Memory B cell (primary cell): Measurements from ENCODE around the gene SEC24D.
"Not testable (repeated sequence)": the region's sequence is repeated elsewhere in the genome, so short reads cannot be mapped to it uniquely, and the experiment has no call there.

Experiments
- ATAC-seq: fragments of 150-1000 bp; cut with Tn5 transposase; 2 replicates; pipeline ENCODE4 v1.10.0; 2021; ENCODE audit warnings: low read depth, mild to moderate bottlenecking, moderate library complexity
- DNase-seq, 2 donors: peaks; one replicate each; pipeline ENCODE4 v3.0.0; 2022; ENCODE audit warnings: low spot score in 2 of 2
- H3K27ac Mint-ChIP-seq: one replicate; pipeline ENCODE4 v1.8.0; 2022; ENCODE audit warnings: mild to moderate bottlenecking, moderate library complexity, mixed read lengths
- H3K27me3 Mint-ChIP-seq: one replicate; pipeline ENCODE4 v1.8.0; 2022; ENCODE audit warnings: mixed read lengths
- H3K36me3 Mint-ChIP-seq: one replicate; pipeline ENCODE4 v1.8.0; 2022; ENCODE audit warnings: mild to moderate bottlenecking, mixed read lengths
- H3K4me1 Mint-ChIP-seq: one replicate; pipeline ENCODE4 v1.8.0; 2022; ENCODE audit warnings: mixed read lengths
- H3K4me3 Mint-ChIP-seq: one replicate; pipeline ENCODE4 v1.8.0; 2022; ENCODE audit warnings: mild to moderate bottlenecking, moderate library complexity, mixed read lengths
- H3K9me3 Mint-ChIP-seq: one replicate; pipeline ENCODE4 v1.8.0; 2022; ENCODE audit warnings: mixed read lengths

Gene SEC24D

GRCh38 chr4:118782886-118783285, 53.0 kb downstream of the SEC24D start:
- H3K4me3 Mint-ChIP-seq, ATAC-seq, H3K27ac Mint-ChIP-seq, H3K4me1 Mint-ChIP-seq, H3K9me3 Mint-ChIP-seq, H3K36me3 Mint-ChIP-seq, DNase-seq, H3K27me3 Mint-ChIP-seq: not testable (repeated sequence)

GRCh38 chr4:118777649-118778048, 58.3 kb downstream of the SEC24D start:
- not testable (repeated sequence) for DNase-seq, H3K9me3 Mint-ChIP-seq, H3K27me3 Mint-ChIP-seq, H3K4me1 Mint-ChIP-seq, H3K4me3 Mint-ChIP-seq, H3K27ac Mint-ChIP-seq, ATAC-seq, H3K36me3 Mint-ChIP-seq

GRCh38 chr4:118776955-118777640, 58.8 kb downstream of the SEC24D start:
- not testable (repeated sequence) for DNase-seq, H3K9me3 Mint-ChIP-seq, H3K4me3 Mint-ChIP-seq, ATAC-seq, H3K27ac Mint-ChIP-seq, H3K27me3 Mint-ChIP-seq, H3K4me1 Mint-ChIP-seq, H3K36me3 Mint-ChIP-seq

- DNase-seq (no peak), ATAC-seq (no peak)
- Mint-ChIP-seq H3K9me3 (peaks cover 2% of the 10 kb centered on the region), H3K27ac (no peak overlapping the region), H3K27me3 (no peaks in the 10 kb centered on the region), H3K4me3 (no peak overlapping the region), H3K36me3 (peaks cover 2% of the 10 kb centered on the region), H3K4me1 (no peaks in the 10 kb centered on the region)
These were observed 59.6 kb downstream of the SEC24D start for GRCh38 chr4:118776157-118776954.

- H3K4me1 Mint-ChIP-seq: no peaks in the 10 kb centered on the region
- peaks cover 2% of the 10 kb centered on the region for H3K36me3 Mint-ChIP-seq
- no peak for ATAC-seq
- DNase-seq: no peak
- peak overlapping the region; percentile 6 for H3K27ac Mint-ChIP-seq
- peaks cover 2% of the 10 kb centered on the region for H3K9me3 Mint-ChIP-seq
- no peak overlapping the region for H3K4me3 Mint-ChIP-seq
- no peaks in the 10 kb centered on the region for H3K27me3 Mint-ChIP-seq
These were observed 60.5 kb downstream of the SEC24D start for GRCh38 chr4:118775405-118775804.

- Mint-ChIP-seq H3K4me1 (no peaks in the 10 kb centered on the region), H3K27me3 (no peaks in the 10 kb centered on the region), H3K4me3 (no peak overlapping the region), H3K9me3 (peaks cover 2% of the 10 kb centered on the region), H3K36me3 (peaks cover 4% of the 10 kb centered on the region), H3K27ac (peak overlapping the region; percentile 6)
- ATAC-seq (no peak), DNase-seq (no peak)
These were observed 60.9 kb downstream of the SEC24D start for GRCh38 chr4:118774989-118775388.

GRCh38 chr4:118774321-118774720, 61.6 kb downstream of the SEC24D start:
- Mint-ChIP-seq H3K27ac (no peak overlapping the region), H3K27me3 (no peaks in the 10 kb centered on the region), H3K4me3 (no peak overlapping the region), H3K9me3 (peaks cover 2% of the 10 kb centered on the region), H3K4me1 (no peaks in the 10 kb centered on the region), H3K36me3 (peaks cover 6% of the 10 kb centered on the region)
- DNase-seq (no peak), ATAC-seq (no peak)

- H3K4me3 Mint-ChIP-seq: no peak overlapping the region
- H3K36me3 Mint-ChIP-seq: peaks cover 6% of the 10 kb centered on the region
- H3K9me3 Mint-ChIP-seq: peaks cover 2% of the 10 kb centered on the region
- DNase-seq (no peak), ATAC-seq (no peak)
- no peaks in the 10 kb centered on the region for H3K27me3 Mint-ChIP-seq
- no peak overlapping the region for H3K27ac Mint-ChIP-seq
- no peaks in the 10 kb centered on the region for H3K4me1 Mint-ChIP-seq
These were observed 62.5 kb downstream of the SEC24D start for GRCh38 chr4:118773429-118773792.

- Mint-ChIP-seq H3K4me1 (no peaks in the 10 kb centered on the region), H3K27ac (no peak overlapping the region), H3K27me3 (no peaks in the 10 kb centered on the region), H3K36me3 (peaks cover 6% of the 10 kb centered on the region), H3K4me3 (no peak overlapping the region), H3K9me3 (peaks cover 2% of the 10 kb centered on the region)
- DNase-seq: no peak
- ATAC-seq: no peak
These were observed 63.0 kb downstream of the SEC24D start for GRCh38 chr4:118772767-118773428.

- peaks cover 5% of the 10 kb centered on the region for H3K36me3 Mint-ChIP-seq
- peak; percentile 70 for ATAC-seq
- no peaks in the 10 kb centered on the region for H3K27me3 Mint-ChIP-seq
- H3K4me1 Mint-ChIP-seq: no peaks in the 10 kb centered on the region
- peak in 1 of 2 donors; percentile 21 for DNase-seq
- no peak overlapping the region for H3K27ac Mint-ChIP-seq
- H3K9me3 Mint-ChIP-seq: no peaks in the 10 kb centered on the region
- H3K4me3 Mint-ChIP-seq: no peak overlapping the region
These were observed 63.7 kb downstream of the SEC24D start for GRCh38 chr4:118772081-118772766.

- Mint-ChIP-seq H3K27me3 (no peaks in the 10 kb centered on the region), H3K4me1 (no peaks in the 10 kb centered on the region), H3K27ac (no peak overlapping the region), H3K36me3 (peaks cover 13% of the 10 kb centered on the region), H3K9me3 (no peaks in the 10 kb centered on the region), H3K4me3 (no peak overlapping the region)
- no peak for DNase-seq
- ATAC-seq: no peak
These were observed 65.2 kb downstream of the SEC24D start for GRCh38 chr4:118770741-118771187.

GRCh38 chr4:118769161-118769560, 66.8 kb downstream of the SEC24D start:
- Mint-ChIP-seq H3K27me3 (no peaks in the 10 kb centered on the region), H3K27ac (no peak overlapping the region), H3K4me3 (no peak overlapping the region), H3K9me3 (no peaks in the 10 kb centered on the region), H3K4me1 (no peaks in the 10 kb centered on the region), H3K36me3 (peaks cover 14% of the 10 kb centered on the region)
- DNase-seq (no peak), ATAC-seq (no peak)

GRCh38 chr4:118767109-118767508, 68.8 kb downstream of the SEC24D start:
- Mint-ChIP-seq H3K36me3 (peaks cover 19% of the 10 kb centered on the region), H3K4me3 (no peak overlapping the region), H3K27ac (no peak overlapping the region), H3K27me3 (no peaks in the 10 kb centered on the region), H3K4me1 (no peaks in the 10 kb centered on the region), H3K9me3 (no peaks in the 10 kb centered on the region)
- ATAC-seq: no peak
- DNase-seq: no peak

GRCh38 chr4:118765399-118765798, 70.5 kb downstream of the SEC24D start:
- no peak for DNase-seq
- no peaks in the 10 kb centered on the region for H3K9me3 Mint-ChIP-seq
- no peak for ATAC-seq

More at GRCh38 chr4:118765399-118765798, 70.5 kb downstream of the SEC24D start:
- Mint-ChIP-seq H3K4me1 (peaks cover 7% of the 10 kb centered on the region), H3K27ac (no peak overlapping the region), H3K4me3 (no peak overlapping the region), H3K36me3 (peaks cover 19% of the 10 kb centered on the region), H3K27me3 (no peaks in the 10 kb centered on the region)
